ENCODE measurements around the gene KSR1. TPM values are rescaled to one million over a fixed set of nuclear protein-coding genes. Genes with fewer than 3 reads are reported as not detected.

The KSR1 gene
- total and polyA plus RNA-seq, 10 of the 15 experiments (the other 5 are each of a cell fraction or from before 2014, with no cell fraction given): 0.97 to 66.6 (median 22.9) TPM

GRCh38 chr17:27575912-27576252 is 119.6 kb downstream of the KSR1 start:
- no peak overlapping the region for H3K4me3 ChIP-seq
- ChIA-PET POLR2A (interaction anchor here (0.7 kb wide), 1 partner anchor 336 kb away, joined by 3 read pairs; no protein-coding TSS in a partner anchor), RAD21 (ENCODE audit: unreplicated experiment) (no interaction called here), CTCF (interaction anchor here (0.6 kb wide), 1 partner anchor 10 kb away, joined by 6 read pairs; no protein-coding TSS in a partner anchor), SMC1A (ENCODE audit: uncharacterized antibody, unreplicated experiment) (interaction anchor here (0.6 to 2.6 kb wide), 4 partner anchors 9 to 48 kb away, joined by 3 to 10 read pairs (median 4); no protein-coding TSS in a partner anchor)
- 90% methylated on average over 2 of the region's 2 CpGs for WGBS (ENCODE audit: insufficient coverage, insufficient replicate concordance, low lambda C conversion rate, missing lambda C conversion rate)
- H2AFZ ChIP-seq (ENCODE audit: control insufficient read depth, low read depth, low read length): no peak overlapping the region
- DNase-seq (ENCODE audit: low read depth, low spot score) (no peak), ATAC-seq (no peak), FAIRE-seq (no peak)
- no peak overlapping the region for H3K4me2 ChIP-seq (ENCODE audit: control insufficient read depth, insufficient read depth)
- peaks cover 3% of the 10 kb centered on the region; the same call in 1 of the 2 replicates for H4K20me1 ChIP-seq (ENCODE audit: control insufficient read depth, insufficient read depth)
- no peaks in the 10 kb centered on the region for H3K9me3 ChIP-seq (replicated peaks; ENCODE audit: control insufficient read depth, insufficient read depth, low read length)
- H3K79me2 ChIP-seq (ENCODE audit: control insufficient read depth, insufficient read depth, low read length): peaks cover 7% of the 10 kb centered on the region
- in situ Hi-C loops (cut with MboI): no loop called here
- intact Hi-C loops (cut with micrococcal nuclease; ENCODE audit: unreplicated experiment): no loop called here
- no peak overlapping the region for H3K9ac ChIP-seq (ENCODE audit: control insufficient read depth, insufficient read depth, low read length)
- peaks cover 0 to 15% of the 10 kb centered on the region in 2 experiments; a peak in 3 of 4 replicates for H3K36me3 ChIP-seq (ENCODE audit: control insufficient read depth in 2 of 2, insufficient read depth in 2 of 2, low read length in 1 of 2)
- BruUV-seq (replicated peaks): no TSS peak
- peaks cover 30% of the 10 kb centered on the region for H3K4me1 ChIP-seq (ENCODE audit: control insufficient read depth, insufficient read depth, low read length)
- no peak for TF ChIP-seq HDAC6 (IDR thresholded peaks at IDR 0.05; ENCODE audit: unreplicated experiment)
- no peak for TF ChIP-seq SMAD1 (IDR thresholded peaks at IDR 0.05; ENCODE audit: low read depth, partially characterized antibody)
- no peak for TF ChIP-seq HDGF (IDR thresholded peaks at IDR 0.05)
- TF ChIP-seq SPI1 (IDR thresholded peaks at IDR 0.05; ENCODE audit: borderline replicate concordance, insufficient read depth, low read depth, low read length): no peak
- no peak for TF ChIP-seq SMAD5 (IDR thresholded peaks at IDR 0.05; ENCODE audit: low read depth)
- no peak for TF ChIP-seq IRF3 (IDR thresholded peaks at IDR 0.05)
- TF ChIP-seq JUND (IDR thresholded peaks at IDR 0.05; ENCODE audit: low read depth, low read length): no peak
- TF ChIP-seq ASH2L (IDR thresholded peaks at IDR 0.05; ENCODE audit: borderline replicate concordance, low read depth): no peak
- TF ChIP-seq KAT2A (conservative IDR thresholded peaks at IDR 0.05; ENCODE audit: control insufficient read depth, low read depth, low read length): no peak
- TF ChIP-seq CTCF (IDR thresholded peaks at IDR 0.05 in 2 of 3, conservative IDR thresholded peaks at IDR 0.05 in 1 of 3; ENCODE audit: control insufficient read depth in 2 of 3, extremely low read depth in 1 of 3, insufficient read depth in 1 of 3, low read depth in 3 of 3, low read length in 3 of 3): no peak
- TF ChIP-seq CREB1 (IDR thresholded peaks at IDR 0.05; ENCODE audit: low read depth): no peak
- no peak for TF ChIP-seq BRCA1 (IDR thresholded peaks at IDR 0.05; ENCODE audit: low read depth, low read length)
- TF ChIP-seq USF1 (IDR thresholded peaks at IDR 0.05; ENCODE audit: borderline replicate concordance, extremely low read length, insufficient read depth, low read depth, low read length): no peak
- no peak for TF ChIP-seq NKRF (conservative IDR thresholded peaks at IDR 0.05)
- no peak for TF ChIP-seq PML (IDR thresholded peaks at IDR 0.05; ENCODE audit: low read length)
- no peak for TF ChIP-seq RBBP5 (conservative IDR thresholded peaks at IDR 0.05)
- no peak for TF ChIP-seq E4F1 (IDR thresholded peaks at IDR 0.05; ENCODE audit: borderline replicate concordance, partially characterized antibody)
- no peak overlapping the region for H3K27ac ChIP-seq (ENCODE audit: control insufficient read depth, insufficient read depth)
- no peaks in the 10 kb centered on the region for H3K27me3 ChIP-seq (replicated peaks in 1 of 2; ENCODE audit: control insufficient read depth in 2 of 2, insufficient read depth in 2 of 2, low read length in 1 of 2)

Data from GM12878 (cell line).